ENCODE data around the gene BICC1. TPM values are rescaled to one million over a fixed set of nuclear protein-coding genes. Genes with fewer than 3 reads are reported as not detected.

Gene BICC1
- total RNA-seq, 1 experiment from 2014 or later: 0.57 TPM

DNA sequence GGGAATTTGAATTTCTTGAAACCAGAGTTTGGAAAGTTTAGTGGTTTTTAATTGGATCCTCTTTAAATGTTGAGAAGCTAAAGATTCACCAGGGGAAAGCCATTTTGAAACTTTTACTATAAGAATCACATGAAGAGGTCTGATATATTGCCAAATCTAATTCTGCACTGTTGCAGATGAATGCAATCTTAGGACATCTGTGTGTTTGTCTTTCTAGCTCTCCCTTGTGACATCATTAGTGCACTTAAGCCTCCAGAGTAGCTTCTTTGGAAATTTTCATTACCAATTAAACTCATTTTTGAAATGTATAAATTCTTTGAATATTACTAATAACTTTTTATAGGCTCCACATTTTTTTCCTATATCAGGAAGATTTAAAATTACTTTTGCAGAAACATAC lies 160.2 kb downstream of the BICC1 start:
- no peak overlapping the region for H3K27ac Mint-ChIP-seq
- Histone ChIP-seq H4K91ac (ENCODE audit: insufficient read length, low read depth, low read length) (no peak overlapping the region), H2BK20ac (ENCODE audit: low read depth, low read length, poor library complexity, severe bottlenecking) (no peak overlapping the region), H3K18ac (ENCODE audit: insufficient read length, low read depth, low read length) (no peak overlapping the region), H3K9ac (ENCODE audit: extremely low read depth, insufficient read length, low read length) (no peak overlapping the region), H3K79me2 (ENCODE audit: insufficient read depth, low read length) (no peaks in the 10 kb centered on the region), H2BK5ac (ENCODE audit: insufficient read length, low read length) (no peak overlapping the region), H2AK5ac (ENCODE audit: insufficient read length, low read length) (no peak overlapping the region), H3T11ph (ENCODE audit: low read length) (no peak overlapping the region), H3K4me1 (ENCODE audit: insufficient read depth, low read length) (no peaks in the 10 kb centered on the region; the same call in 1 of the 2 replicates), H3K79me1 (ENCODE audit: insufficient read depth, low read depth, low read length, poor library complexity, severe bottlenecking) (no peaks in the 10 kb centered on the region), H4K8ac (replicated peaks; ENCODE audit: insufficient read length, low read depth, low read length) (no peak overlapping the region), H4K5ac (ENCODE audit: insufficient read length, low read depth, low read length) (no peak overlapping the region), H2BK120ac (ENCODE audit: low read depth, low read length, poor library complexity, severe bottlenecking) (no peak overlapping the region), H3K23me2 (ENCODE audit: insufficient read length, low read depth, low read length, poor library complexity, severe bottlenecking) (no peaks in the 10 kb centered on the region), H3K23ac (ENCODE audit: insufficient read length, low read depth, low read length) (no peak overlapping the region), H4K20me1 (ENCODE audit: control insufficient read depth, insufficient read depth, insufficient read length) (no peaks in the 10 kb centered on the region), H3K4ac (ENCODE audit: low read depth, low read length) (no peak overlapping the region), H3K4me2 (ENCODE audit: insufficient read depth, insufficient read length, low read length) (no peak overlapping the region), H2BK12ac (ENCODE audit: insufficient read length, low read depth, low read length) (no peak overlapping the region), H3K27ac (ENCODE audit: insufficient read length, low read depth, low read length) (no peak overlapping the region), H3K14ac (ENCODE audit: insufficient read depth, low read length) (no peak overlapping the region), H2BK15ac (ENCODE audit: low read depth, low read length) (no peak overlapping the region), H2AFZ (ENCODE audit: low read length) (no peak overlapping the region), H3K9me3 (ENCODE audit: control insufficient read depth, low read depth, low read length) (no peaks in the 10 kb centered on the region), H3K27me3 (ENCODE audit: insufficient read depth, low read length) (no peaks in the 10 kb centered on the region), H3K56ac (ENCODE audit: insufficient read length, low read depth, low read length) (no peak overlapping the region)
- peaks cover 0 to 9% (median 0%) of the 10 kb centered on the region in 3 experiments; a peak in 1 of 7 replicates for H3K36me3 Mint-ChIP-seq (ENCODE audit: insufficient read depth in 1 of 3, low read depth in 3 of 3)
- H3K4me1 Mint-ChIP-seq: peaks cover 9% of the 10 kb centered on the region in 2 experiments
- H3K27me3 Mint-ChIP-seq (ENCODE audit: low read depth): no peaks in the 10 kb centered on the region; the same call in 1 of the 2 replicates
- DNase-seq: no peak
- TF ChIP-seq, protein P1, sequence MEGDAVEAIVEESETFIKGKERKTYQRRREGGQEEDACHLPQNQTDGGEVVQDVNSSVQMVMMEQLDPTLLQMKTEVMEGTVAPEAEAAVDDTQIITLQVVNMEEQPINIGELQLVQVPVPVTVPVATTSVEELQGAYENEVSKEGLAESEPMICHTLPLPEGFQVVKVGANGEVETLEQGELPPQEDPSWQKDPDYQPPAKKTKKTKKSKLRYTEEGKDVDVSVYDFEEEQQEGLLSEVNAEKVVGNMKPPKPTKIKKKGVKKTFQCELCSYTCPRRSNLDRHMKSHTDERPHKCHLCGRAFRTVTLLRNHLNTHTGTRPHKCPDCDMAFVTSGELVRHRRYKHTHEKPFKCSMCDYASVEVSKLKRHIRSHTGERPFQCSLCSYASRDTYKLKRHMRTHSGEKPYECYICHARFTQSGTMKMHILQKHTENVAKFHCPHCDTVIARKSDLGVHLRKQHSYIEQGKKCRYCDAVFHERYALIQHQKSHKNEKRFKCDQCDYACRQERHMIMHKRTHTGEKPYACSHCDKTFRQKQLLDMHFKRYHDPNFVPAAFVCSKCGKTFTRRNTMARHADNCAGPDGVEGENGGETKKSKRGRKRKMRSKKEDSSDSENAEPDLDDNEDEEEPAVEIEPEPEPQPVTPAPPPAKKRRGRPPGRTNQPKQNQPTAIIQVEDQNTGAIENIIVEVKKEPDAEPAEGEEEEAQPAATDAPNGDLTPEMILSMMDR (conservative IDR thresholded peaks at IDR 0.05): no peak
- H3K4me3 Mint-ChIP-seq: no peak overlapping the region
- H3K9me3 Mint-ChIP-seq: peaks cover 0 to 4% of the 10 kb centered on the region in 2 experiments; a peak in 2 of 5 replicates

Data from H9 (cell line).